HepG2 (cell line): ENCODE data around the gene N4BP2L1. TPM values are rescaled to one million over a fixed set of nuclear protein-coding genes. Genes with fewer than 3 reads are reported as not detected.

Source experiments
- CENPT ChIP-seq: sonication (generic); formaldehyde crosslinking; IDR thresholded peaks from 2 replicates; pipeline ENCODE4 v1.8.0; 2022; ENCODE audit warnings: low read depth, mild to moderate bottlenecking, moderate library complexity, missing genetic modification reagents
- FOXA1 ChIP-seq, 2 experiments: fragments of 450-650 bp in 1 of 2; sonication (generic) in 1 of 2; formaldehyde crosslinking in 1 of 2; IDR thresholded peaks; 2 replicates each; pipeline versions ENCODE4 v1.4.0 to v1.6.1; 2016 to 2020; ENCODE audit warnings: missing genetic modification reagents in 1 of 2
- HIVEP1 ChIP-seq: sonication (generic); formaldehyde crosslinking; IDR thresholded peaks from 2 replicates; pipeline ENCODE4 v1.4.0; 2020; ENCODE audit warnings: mild to moderate bottlenecking, missing genetic modification reagents
- KMT2B ChIP-seq: IDR thresholded peaks from 2 replicates; pipeline ENCODE4 v1.6.1; 2016; ENCODE audit warnings: missing genetic modification reagents, missing compliant biosample characterization
- LCORL ChIP-seq, 2 experiments: fragments of 450-650 bp in 1 of 2; sonication (generic) in 1 of 2; formaldehyde crosslinking in 1 of 2; IDR thresholded peaks; 2 replicates each; pipeline versions ENCODE4 v1.5.0 to v1.6.1; 2017 to 2020; ENCODE audit warnings: antibody characterized with exemption in 1 of 2, missing genetic modification reagents in 1 of 2
- NFKB2 ChIP-seq: sonication (generic); formaldehyde crosslinking; IDR thresholded peaks from 2 replicates; pipeline ENCODE4 v1.4.0; 2020; ENCODE audit warnings: missing genetic modification reagents, borderline replicate concordance
- PHF21A ChIP-seq: sonication (generic); formaldehyde crosslinking; IDR thresholded peaks from 2 replicates; pipeline ENCODE4 v1.5.0; 2020; ENCODE audit warnings: mild to moderate bottlenecking, missing genetic modification reagents
- TBX3 ChIP-seq: fragments of 450-650 bp; IDR thresholded peaks from 2 replicates; pipeline ENCODE4 v1.6.1; 2017; ENCODE audit warnings: antibody characterized with exemption, mild to moderate bottlenecking, inconsistent platforms, borderline replicate concordance
- ZNF20 ChIP-seq: sonication (generic); formaldehyde crosslinking; IDR thresholded peaks from 2 replicates; pipeline ENCODE4 v1.4.0; 2020; ENCODE audit warnings: mild to moderate bottlenecking, moderate library complexity, missing genetic modification reagents
- ZNF652 ChIP-seq: IDR thresholded peaks from 2 replicates; pipeline ENCODE4 v1.6.1; 2016; ENCODE audit warnings: low read depth, borderline replicate concordance
- ZNF713 ChIP-seq: sonication (generic); formaldehyde crosslinking; IDR thresholded peaks from 2 replicates; pipeline ENCODE4 v1.4.0; 2020; ENCODE audit warnings: mild to moderate bottlenecking, missing genetic modification reagents
- polyA plus RNA-seq, 8 experiments: library from polyadenylated mRNA; depleted of rRNA in 3 of 8; stranded (reverse) in 7 of 8; unstranded in 1 of 8; fragments of >200 nt; fragmentation: Illumina TruSeq in 4 of 8; extraction: Trizol in 4 of 8; gene quantifications; 2 replicates each; pipeline versions ENCODE4 v1.2.1 to v1.2.3, GENCODE V29; 2011 to 2016; ENCODE audit warnings: low read depth in 4 of 8, missing spikeins in 1 of 8, mixed read lengths in 1 of 8; ENCODE audit not compliant: insufficient read depth in 1 of 8
- total RNA-seq, 5 experiments: library from RNA; depleted of rRNA; stranded (reverse); fragments of >200 nt; fragmentation: Illumina TruSeq; extraction: Trizol; gene quantifications; 2 replicates each; pipeline ENCODE4 v1.2.3, GENCODE V29; 2016; ENCODE audit warnings: low read depth in 1 of 5
- TF ChIP-seq, protein P1 (sequence below): sonication (generic); formaldehyde crosslinking; IDR thresholded peaks from 2 replicates; pipeline ENCODE4 v1.5.0; 2020; ENCODE audit warnings: mild to moderate bottlenecking, missing genetic modification reagents

N4BP2L1 gene
- total and polyA plus RNA-seq, 2 of the 13 experiments (the other 11 are each of a cell fraction or from before 2014, with no cell fraction given), result 13.2 to 34.5 TPM

DNA sequence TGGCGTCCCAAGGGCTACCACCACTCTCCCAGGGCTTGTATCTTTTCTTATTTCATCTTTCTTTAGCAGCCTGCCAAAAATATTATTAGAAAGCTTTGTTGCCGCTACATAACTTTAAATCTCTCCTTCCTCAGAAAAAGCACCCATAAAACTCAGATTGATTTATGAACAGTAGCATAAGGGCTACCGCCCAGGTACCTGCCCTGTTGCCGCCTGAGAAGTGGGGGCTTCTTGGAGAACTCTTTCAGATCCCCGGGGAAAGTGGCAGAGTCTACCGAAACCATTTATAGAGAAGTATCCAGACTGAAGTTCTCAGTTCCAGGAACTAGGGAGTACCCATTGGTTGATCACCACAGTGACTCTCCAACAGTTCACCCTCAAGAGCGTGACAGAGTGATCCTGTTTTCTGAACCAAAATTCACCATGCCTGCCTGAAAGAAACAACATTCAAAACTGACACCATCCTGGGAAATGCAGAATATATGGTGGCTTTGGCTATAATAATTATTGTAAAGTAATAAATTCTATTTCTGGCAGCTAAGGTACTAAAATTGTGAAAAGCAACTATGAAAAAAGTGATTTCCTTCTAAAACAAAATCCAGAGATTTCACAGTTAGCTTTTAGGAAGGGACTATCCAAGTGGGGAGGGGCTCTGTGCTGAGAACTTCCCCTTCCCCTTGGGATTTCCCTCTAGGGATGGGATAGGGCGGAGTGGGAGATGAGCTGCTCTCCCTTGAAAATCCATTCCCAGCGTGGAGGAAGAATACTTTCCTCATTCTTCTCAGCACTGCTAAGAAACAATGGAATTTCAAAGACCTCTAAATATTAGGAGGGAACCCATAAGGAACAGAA lies 877 bp upstream of the N4BP2L1 start (continued):
- TF ChIP-seq, protein P1, sequence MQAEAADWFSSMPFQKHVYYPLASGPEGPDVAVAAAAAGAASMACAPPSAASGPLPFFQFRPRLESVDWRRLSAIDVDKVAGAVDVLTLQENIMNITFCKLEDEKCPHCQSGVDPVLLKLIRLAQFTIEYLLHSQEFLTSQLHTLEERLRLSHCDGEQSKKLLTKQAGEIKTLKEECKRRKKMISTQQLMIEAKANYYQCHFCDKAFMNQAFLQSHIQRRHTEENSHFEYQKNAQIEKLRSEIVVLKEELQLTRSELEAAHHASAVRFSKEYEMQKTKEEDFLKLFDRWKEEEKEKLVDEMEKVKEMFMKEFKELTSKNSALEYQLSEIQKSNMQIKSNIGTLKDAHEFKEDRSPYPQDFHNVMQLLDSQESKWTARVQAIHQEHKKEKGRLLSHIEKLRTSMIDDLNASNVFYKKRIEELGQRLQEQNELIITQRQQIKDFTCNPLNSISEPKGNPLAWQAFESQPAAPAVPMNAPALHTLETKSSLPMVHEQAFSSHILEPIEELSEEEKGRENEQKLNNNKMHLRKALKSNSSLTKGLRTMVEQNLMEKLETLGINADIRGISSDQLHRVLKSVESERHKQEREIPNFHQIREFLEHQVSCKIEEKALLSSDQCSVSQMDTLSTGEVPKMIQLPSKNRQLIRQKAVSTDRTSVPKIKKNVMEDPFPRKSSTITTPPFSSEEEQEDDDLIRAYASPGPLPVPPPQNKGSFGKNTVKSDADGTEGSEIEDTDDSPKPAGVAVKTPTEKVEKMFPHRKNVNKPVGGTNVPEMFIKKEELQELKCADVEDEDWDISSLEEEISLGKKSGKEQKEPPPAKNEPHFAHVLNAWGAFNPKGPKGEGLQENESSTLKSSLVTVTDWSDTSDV, result no peak
- no peak for TF ChIP-seq NFKB2 (CRISPR knock-in tag)
- no peak for TF ChIP-seq LCORL (IDR thresholded peaks at IDR 0.05)
- TF ChIP-seq LCORL (CRISPR knock-in tag; IDR thresholded peaks at IDR 0.05), result no peak
- no peak for TF ChIP-seq ZNF20 (CRISPR knock-in tag)
- TF ChIP-seq ZNF713 (CRISPR knock-in tag), result 0 out of 2 replicates have a peak, but pooled peaks have one; percentile 54
- no peak for TF ChIP-seq ZNF652 (CRISPR knock-in tag)
- TF ChIP-seq KMT2B (CRISPR knock-in tag), result no peak
- TF ChIP-seq CENPT (CRISPR knock-in tag), result no peak
- TF ChIP-seq TBX3, result no peak
- TF ChIP-seq PHF21A (CRISPR knock-in tag), result no peak
- no peak for TF ChIP-seq HIVEP1 (CRISPR knock-in tag)
- no peak for TF ChIP-seq FOXA1 (IDR thresholded peaks at IDR 0.05)
- no peak for TF ChIP-seq FOXA1 (CRISPR knock-in tag; IDR thresholded peaks at IDR 0.05)
